Colonic mucosa (tissue), 4 donors: ENCODE measurements around the gene ATP6V1F. TPM values are rescaled to one million over a fixed set of nuclear protein-coding genes. Genes with fewer than 3 reads are reported as not detected.

Experiments
- DNase-seq: peaks from one replicate; pipeline ENCODE4 v3.0.0-alpha.2; 2020
- H3K27ac ChIP-seq: fragments of 200-600 bp; one replicate; pipeline ENCODE4 v1.8.0; 2021
- H3K27me3 ChIP-seq: fragments of 200-600 bp; one replicate; pipeline ENCODE4 v1.8.0; 2021
- H3K36me3 ChIP-seq: fragments of 200-600 bp; one replicate; pipeline ENCODE4 v1.8.0; 2021
- H3K4me1 ChIP-seq: fragments of 200-600 bp; one replicate; pipeline ENCODE4 v1.8.0; 2021; ENCODE audit warnings: mild to moderate bottlenecking
- H3K4me3 ChIP-seq: fragments of 200-600 bp; one replicate; pipeline ENCODE4 v1.8.0; 2021
- H3K9ac ChIP-seq, 2 donors: one replicate each; pipeline ENCODE4 v1.7.0; 2013; ENCODE audit warnings: control low read depth in 2 of 2, low read depth in 2 of 2, low read length in 2 of 2
- H3K9me3 ChIP-seq: fragments of 200-600 bp; one replicate; pipeline ENCODE4 v1.8.0; 2021
- intact Hi-C: fragments of 100-400 bp; cut with DNase I; formaldehyde crosslinking; loops from one replicate; pipeline ENCODE4 v1.14.1; 2022
- total RNA-seq, 2 donors: library from RNA; stranded (reverse); fragmentation: NEBNext Ultra II Directional in 1 of 2; extraction: Animal tissue kit (Norgen Biotek cat#: 25700) in 1 of 2; gene quantifications; one replicate each; pipeline ENCODE4 v1.2.1, GENCODE V29; 2021
- TF ChIP-seq, protein P1 (sequence below): fragments of 200-600 bp; IDR thresholded peaks from one replicate; pipeline ENCODE4 v1.8.0; 2022; ENCODE audit warnings: antibody characterized with exemption, mild to moderate bottlenecking
- donor health status: healthy.
- donor health status: DM: no; HTN: no; CAD: no.
- donor health status: DM: no; HTN: no; CAD: no.

The ATP6V1F gene
- 100 to 1,000 TPM in 1 of 2 donors, 10 to 100 TPM in 1; 94.4 to 105 TPM for total RNA-seq

GRCh38 chr7:128862571-128863432 lies at the start of gene ATP6V1F:
TSS of gene ATP6V1F (plus strand) at chr7:128862856. CDS start at chr7:128862905, 49 bp downstream.
- peak within 1 kb of the TSS; percentile 64 to 91 for H3K9ac ChIP-seq
- peak within 1 kb of the TSS; percentile 75 for H3K27ac ChIP-seq
- intact Hi-C loops: no loop called here
- no peaks in the 10 kb centered on the region for H3K27me3 ChIP-seq
- H3K4me1 ChIP-seq: peaks cover 8% of the 10 kb centered on the region
- H3K36me3 ChIP-seq: no peaks in the 10 kb centered on the region
- peak; percentile 99 for DNase-seq
- no peaks in the 10 kb centered on the region for H3K9me3 ChIP-seq
- H3K4me3 ChIP-seq: peak within 1 kb of the TSS; percentile 91
- TF ChIP-seq, protein P1, sequence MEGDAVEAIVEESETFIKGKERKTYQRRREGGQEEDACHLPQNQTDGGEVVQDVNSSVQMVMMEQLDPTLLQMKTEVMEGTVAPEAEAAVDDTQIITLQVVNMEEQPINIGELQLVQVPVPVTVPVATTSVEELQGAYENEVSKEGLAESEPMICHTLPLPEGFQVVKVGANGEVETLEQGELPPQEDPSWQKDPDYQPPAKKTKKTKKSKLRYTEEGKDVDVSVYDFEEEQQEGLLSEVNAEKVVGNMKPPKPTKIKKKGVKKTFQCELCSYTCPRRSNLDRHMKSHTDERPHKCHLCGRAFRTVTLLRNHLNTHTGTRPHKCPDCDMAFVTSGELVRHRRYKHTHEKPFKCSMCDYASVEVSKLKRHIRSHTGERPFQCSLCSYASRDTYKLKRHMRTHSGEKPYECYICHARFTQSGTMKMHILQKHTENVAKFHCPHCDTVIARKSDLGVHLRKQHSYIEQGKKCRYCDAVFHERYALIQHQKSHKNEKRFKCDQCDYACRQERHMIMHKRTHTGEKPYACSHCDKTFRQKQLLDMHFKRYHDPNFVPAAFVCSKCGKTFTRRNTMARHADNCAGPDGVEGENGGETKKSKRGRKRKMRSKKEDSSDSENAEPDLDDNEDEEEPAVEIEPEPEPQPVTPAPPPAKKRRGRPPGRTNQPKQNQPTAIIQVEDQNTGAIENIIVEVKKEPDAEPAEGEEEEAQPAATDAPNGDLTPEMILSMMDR: no peak

- no peak overlapping the region for H3K9ac ChIP-seq
- H3K4me3 ChIP-seq: no peak overlapping the region
- no peak for DNase-seq
- H3K27me3 ChIP-seq: no peaks in the 10 kb centered on the region
- H3K9me3 ChIP-seq: no peaks in the 10 kb centered on the region
- no peaks in the 10 kb centered on the region for H3K36me3 ChIP-seq
- TF ChIP-seq, protein P1: no peak
- intact Hi-C loops: no loop called here
- H3K27ac ChIP-seq: no peak overlapping the region
- no peaks in the 10 kb centered on the region for H3K4me1 ChIP-seq
Observed at GRCh38 chr7:128814499-128814898, 48.2 kb upstream of the ATP6V1F start.

GRCh38 chr7:128815289-128815942 lies 47.2 kb upstream of the ATP6V1F start:
- H3K4me3 ChIP-seq: no peak overlapping the region
- no peaks in the 10 kb centered on the region for H3K36me3 ChIP-seq
- no peak overlapping the region for H3K9ac ChIP-seq
- H3K27me3 ChIP-seq: peaks cover 3% of the 10 kb centered on the region
- no peak overlapping the region for H3K27ac ChIP-seq
- H3K4me1 ChIP-seq: no peaks in the 10 kb centered on the region
- no peaks in the 10 kb centered on the region for H3K9me3 ChIP-seq
- intact Hi-C loops: no loop called here
- TF ChIP-seq, protein P1: no peak
- no peak for DNase-seq

GRCh38 chr7:128818694-128819093 lies 44.0 kb upstream of the ATP6V1F start:
- H3K27ac ChIP-seq: no peak overlapping the region
- no peak overlapping the region for H3K4me3 ChIP-seq
- intact Hi-C loops: no loop called here
- TF ChIP-seq, protein P1: no peak
- H3K9me3 ChIP-seq: no peaks in the 10 kb centered on the region
- no peaks in the 10 kb centered on the region for H3K36me3 ChIP-seq
- H3K9ac ChIP-seq: no peak overlapping the region
- DNase-seq: no peak
- no peaks in the 10 kb centered on the region for H3K4me1 ChIP-seq
- peaks cover 5% of the 10 kb centered on the region for H3K27me3 ChIP-seq

DNA sequence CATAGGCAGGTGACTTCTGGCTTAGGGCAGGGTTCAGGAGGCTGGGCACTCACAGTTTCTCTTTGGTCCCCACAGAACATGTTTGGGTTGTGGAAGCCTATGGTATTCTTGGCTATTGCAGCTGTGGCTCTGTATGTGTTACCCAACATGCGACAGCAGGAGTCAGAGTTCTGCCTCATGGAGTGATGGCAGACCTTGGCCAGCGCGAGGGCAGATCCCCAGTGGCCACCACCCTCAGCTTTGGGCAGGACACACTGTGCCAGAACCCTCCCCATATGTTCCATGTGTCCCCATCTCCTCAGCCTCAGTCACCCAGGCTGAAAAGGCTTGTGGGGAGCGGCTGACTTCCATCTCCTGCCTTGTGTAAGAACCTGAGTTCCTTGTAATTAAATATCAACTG lies 40.9 kb upstream of the ATP6V1F start:
- H3K9ac ChIP-seq: no peak overlapping the region
- no peak overlapping the region for H3K27ac ChIP-seq
- H3K4me3 ChIP-seq: no peak overlapping the region
- no peaks in the 10 kb centered on the region for H3K4me1 ChIP-seq
- H3K27me3 ChIP-seq: peaks cover 5% of the 10 kb centered on the region
- DNase-seq: no peak
- TF ChIP-seq, protein P1: no peak
- no peaks in the 10 kb centered on the region for H3K9me3 ChIP-seq
- no peaks in the 10 kb centered on the region for H3K36me3 ChIP-seq
- intact Hi-C loops: no loop called here
